MM.1S (cell line): ENCODE results near the gene YEATS2.

ENCODE experiments used
- CTCF ChIP-seq: fragments of 300-600 bp; sonication (generic); IDR thresholded peaks from 2 replicates; pipeline ENCODE4 v1.5.1; 2016; ENCODE audit warnings: antibody characterized with exemption, low read length, mixed read lengths
- EZH2 ChIP-seq: fragments of 300-600 bp; sonication (generic); optimal IDR thresholded peaks from 2 replicates; pipeline ENCODE3; 2017; ENCODE audit warnings: low read depth, mild to moderate bottlenecking, antibody characterized with exemption, low read length, mixed read lengths
- EZH2phosphoT487 ChIP-seq: fragments of 300-600 bp; sonication (generic); IDR thresholded peaks from 2 replicates; pipeline ENCODE4 v1.6.1; 2018; ENCODE audit warnings: antibody characterized with exemption, low read length

GRCh38 chr3:183781246-183781645 lies 83.6 kb downstream of the YEATS2 start:
- TF ChIP-seq CTCF (no peak), EZH2 (no peak), EZH2phosphoT487 (no peak)
